ENCODE measurements around the gene TFCP2L1. TPM values are rescaled to one million over a fixed set of nuclear protein-coding genes. Genes with fewer than 3 reads are reported as not detected.

The TFCP2L1 gene
- total and polyA plus RNA-seq, 2 experiments from 2014 or later, result 0.94 to 6.4 TPM

DNA sequence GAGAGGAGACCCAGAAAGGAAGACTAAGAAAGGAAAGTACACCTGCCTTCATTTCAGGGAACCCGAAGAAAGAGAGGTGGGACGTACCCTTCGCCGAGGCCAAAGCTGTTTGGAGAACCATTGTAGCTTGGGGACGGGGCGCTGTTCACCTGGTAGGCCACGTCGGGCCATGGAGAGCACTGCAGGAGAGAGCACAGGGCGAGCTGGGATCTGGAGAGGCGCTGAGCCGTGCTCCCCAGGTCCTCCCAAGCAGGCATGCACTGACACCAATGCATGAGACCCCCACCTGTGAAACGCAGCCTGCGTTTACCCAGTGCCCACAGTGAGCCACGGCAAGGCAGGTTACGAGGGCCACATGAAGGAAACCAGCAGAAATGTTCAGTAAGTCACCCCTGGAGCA lies 45.5 kb downstream of the TFCP2L1 start:
- Histone ChIP-seq H3K4me1 (ENCODE audit: insufficient read depth) (no peaks in the 10 kb centered on the region), H3K27me3 (ENCODE audit: insufficient read depth) (no peaks in the 10 kb centered on the region), H4K20me1 (replicated peaks; ENCODE audit: insufficient read depth) (no peaks in the 10 kb centered on the region), H3K79me2 (replicated peaks; ENCODE audit: insufficient read depth) (no peaks in the 10 kb centered on the region), H3K9me2 (ENCODE audit: insufficient read depth) (no peaks in the 10 kb centered on the region), H3K4me3 (no peak overlapping the region), H3K27ac (ENCODE audit: low read depth) (no peak overlapping the region), H3F3A (replicated peaks; ENCODE audit: low read depth) (no peaks in the 10 kb centered on the region), H3K36me3 (ENCODE audit: insufficient read depth) (no peaks in the 10 kb centered on the region), H3K4me2 (no peak overlapping the region), H2AFZ (no peak overlapping the region)
- no peak for ATAC-seq
- H3K4me3 Mint-ChIP-seq, result no peak overlapping the region
- H3K27me3 Mint-ChIP-seq (ENCODE audit: insufficient read depth, low read depth, poor library complexity), result peaks cover 10% of the 10 kb centered on the region
- H3K9me3 Mint-ChIP-seq, result no peaks in the 10 kb centered on the region
- H3K27ac Mint-ChIP-seq, result no peak overlapping the region
- no peak for DNase-seq (ENCODE audit: low spot score)
- no peaks in the 10 kb centered on the region; the same call in 2 of the 3 replicates for H3K4me1 Mint-ChIP-seq
- no peaks in the 10 kb centered on the region for H3K36me3 Mint-ChIP-seq (ENCODE audit: low read depth)
- TF ChIP-seq, protein P1, sequence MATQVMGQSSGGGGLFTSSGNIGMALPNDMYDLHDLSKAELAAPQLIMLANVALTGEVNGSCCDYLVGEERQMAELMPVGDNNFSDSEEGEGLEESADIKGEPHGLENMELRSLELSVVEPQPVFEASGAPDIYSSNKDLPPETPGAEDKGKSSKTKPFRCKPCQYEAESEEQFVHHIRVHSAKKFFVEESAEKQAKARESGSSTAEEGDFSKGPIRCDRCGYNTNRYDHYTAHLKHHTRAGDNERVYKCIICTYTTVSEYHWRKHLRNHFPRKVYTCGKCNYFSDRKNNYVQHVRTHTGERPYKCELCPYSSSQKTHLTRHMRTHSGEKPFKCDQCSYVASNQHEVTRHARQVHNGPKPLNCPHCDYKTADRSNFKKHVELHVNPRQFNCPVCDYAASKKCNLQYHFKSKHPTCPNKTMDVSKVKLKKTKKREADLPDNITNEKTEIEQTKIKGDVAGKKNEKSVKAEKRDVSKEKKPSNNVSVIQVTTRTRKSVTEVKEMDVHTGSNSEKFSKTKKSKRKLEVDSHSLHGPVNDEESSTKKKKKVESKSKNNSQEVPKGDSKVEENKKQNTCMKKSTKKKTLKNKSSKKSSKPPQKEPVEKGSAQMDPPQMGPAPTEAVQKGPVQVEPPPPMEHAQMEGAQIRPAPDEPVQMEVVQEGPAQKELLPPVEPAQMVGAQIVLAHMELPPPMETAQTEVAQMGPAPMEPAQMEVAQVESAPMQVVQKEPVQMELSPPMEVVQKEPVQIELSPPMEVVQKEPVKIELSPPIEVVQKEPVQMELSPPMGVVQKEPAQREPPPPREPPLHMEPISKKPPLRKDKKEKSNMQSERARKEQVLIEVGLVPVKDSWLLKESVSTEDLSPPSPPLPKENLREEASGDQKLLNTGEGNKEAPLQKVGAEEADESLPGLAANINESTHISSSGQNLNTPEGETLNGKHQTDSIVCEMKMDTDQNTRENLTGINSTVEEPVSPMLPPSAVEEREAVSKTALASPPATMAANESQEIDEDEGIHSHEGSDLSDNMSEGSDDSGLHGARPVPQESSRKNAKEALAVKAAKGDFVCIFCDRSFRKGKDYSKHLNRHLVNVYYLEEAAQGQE (IDR thresholded peaks at IDR 0.05; ENCODE audit: unreplicated experiment), result no peak
- TF ChIP-seq, protein P2, sequence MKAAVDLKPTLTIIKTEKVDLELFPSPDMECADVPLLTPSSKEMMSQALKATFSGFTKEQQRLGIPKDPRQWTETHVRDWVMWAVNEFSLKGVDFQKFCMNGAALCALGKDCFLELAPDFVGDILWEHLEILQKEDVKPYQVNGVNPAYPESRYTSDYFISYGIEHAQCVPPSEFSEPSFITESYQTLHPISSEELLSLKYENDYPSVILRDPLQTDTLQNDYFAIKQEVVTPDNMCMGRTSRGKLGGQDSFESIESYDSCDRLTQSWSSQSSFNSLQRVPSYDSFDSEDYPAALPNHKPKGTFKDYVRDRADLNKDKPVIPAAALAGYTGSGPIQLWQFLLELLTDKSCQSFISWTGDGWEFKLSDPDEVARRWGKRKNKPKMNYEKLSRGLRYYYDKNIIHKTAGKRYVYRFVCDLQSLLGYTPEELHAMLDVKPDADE (IDR thresholded peaks at IDR 0.05), result no peak
- TF ChIP-seq ZNF331 (CRISPR knock-in tag; IDR thresholded peaks at IDR 0.05; ENCODE audit: low read depth) (no peak), CREB1 (CRISPR knock-in tag; IDR thresholded peaks at IDR 0.05; ENCODE audit: low read depth) (no peak), JUNB (IDR thresholded peaks at IDR 0.05; ENCODE audit: unreplicated experiment) (no peak), EZH2phosphoT487 (IDR thresholded peaks at IDR 0.05; ENCODE audit: unreplicated experiment) (no peak), NANOG (IDR thresholded peaks at IDR 0.05; ENCODE audit: borderline replicate concordance) (no peak), STAT1 (IDR thresholded peaks at IDR 0.05; ENCODE audit: unreplicated experiment) (no peak), POLR2AphosphoS5 (IDR thresholded peaks at IDR 0.05; ENCODE audit: low read depth) (no peak)
- TF ChIP-seq, protein P3, sequence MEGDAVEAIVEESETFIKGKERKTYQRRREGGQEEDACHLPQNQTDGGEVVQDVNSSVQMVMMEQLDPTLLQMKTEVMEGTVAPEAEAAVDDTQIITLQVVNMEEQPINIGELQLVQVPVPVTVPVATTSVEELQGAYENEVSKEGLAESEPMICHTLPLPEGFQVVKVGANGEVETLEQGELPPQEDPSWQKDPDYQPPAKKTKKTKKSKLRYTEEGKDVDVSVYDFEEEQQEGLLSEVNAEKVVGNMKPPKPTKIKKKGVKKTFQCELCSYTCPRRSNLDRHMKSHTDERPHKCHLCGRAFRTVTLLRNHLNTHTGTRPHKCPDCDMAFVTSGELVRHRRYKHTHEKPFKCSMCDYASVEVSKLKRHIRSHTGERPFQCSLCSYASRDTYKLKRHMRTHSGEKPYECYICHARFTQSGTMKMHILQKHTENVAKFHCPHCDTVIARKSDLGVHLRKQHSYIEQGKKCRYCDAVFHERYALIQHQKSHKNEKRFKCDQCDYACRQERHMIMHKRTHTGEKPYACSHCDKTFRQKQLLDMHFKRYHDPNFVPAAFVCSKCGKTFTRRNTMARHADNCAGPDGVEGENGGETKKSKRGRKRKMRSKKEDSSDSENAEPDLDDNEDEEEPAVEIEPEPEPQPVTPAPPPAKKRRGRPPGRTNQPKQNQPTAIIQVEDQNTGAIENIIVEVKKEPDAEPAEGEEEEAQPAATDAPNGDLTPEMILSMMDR (conservative IDR thresholded peaks at IDR 0.05; ENCODE audit: low read depth in 2 of 2), result no peak
- TF ChIP-seq, protein P4, sequence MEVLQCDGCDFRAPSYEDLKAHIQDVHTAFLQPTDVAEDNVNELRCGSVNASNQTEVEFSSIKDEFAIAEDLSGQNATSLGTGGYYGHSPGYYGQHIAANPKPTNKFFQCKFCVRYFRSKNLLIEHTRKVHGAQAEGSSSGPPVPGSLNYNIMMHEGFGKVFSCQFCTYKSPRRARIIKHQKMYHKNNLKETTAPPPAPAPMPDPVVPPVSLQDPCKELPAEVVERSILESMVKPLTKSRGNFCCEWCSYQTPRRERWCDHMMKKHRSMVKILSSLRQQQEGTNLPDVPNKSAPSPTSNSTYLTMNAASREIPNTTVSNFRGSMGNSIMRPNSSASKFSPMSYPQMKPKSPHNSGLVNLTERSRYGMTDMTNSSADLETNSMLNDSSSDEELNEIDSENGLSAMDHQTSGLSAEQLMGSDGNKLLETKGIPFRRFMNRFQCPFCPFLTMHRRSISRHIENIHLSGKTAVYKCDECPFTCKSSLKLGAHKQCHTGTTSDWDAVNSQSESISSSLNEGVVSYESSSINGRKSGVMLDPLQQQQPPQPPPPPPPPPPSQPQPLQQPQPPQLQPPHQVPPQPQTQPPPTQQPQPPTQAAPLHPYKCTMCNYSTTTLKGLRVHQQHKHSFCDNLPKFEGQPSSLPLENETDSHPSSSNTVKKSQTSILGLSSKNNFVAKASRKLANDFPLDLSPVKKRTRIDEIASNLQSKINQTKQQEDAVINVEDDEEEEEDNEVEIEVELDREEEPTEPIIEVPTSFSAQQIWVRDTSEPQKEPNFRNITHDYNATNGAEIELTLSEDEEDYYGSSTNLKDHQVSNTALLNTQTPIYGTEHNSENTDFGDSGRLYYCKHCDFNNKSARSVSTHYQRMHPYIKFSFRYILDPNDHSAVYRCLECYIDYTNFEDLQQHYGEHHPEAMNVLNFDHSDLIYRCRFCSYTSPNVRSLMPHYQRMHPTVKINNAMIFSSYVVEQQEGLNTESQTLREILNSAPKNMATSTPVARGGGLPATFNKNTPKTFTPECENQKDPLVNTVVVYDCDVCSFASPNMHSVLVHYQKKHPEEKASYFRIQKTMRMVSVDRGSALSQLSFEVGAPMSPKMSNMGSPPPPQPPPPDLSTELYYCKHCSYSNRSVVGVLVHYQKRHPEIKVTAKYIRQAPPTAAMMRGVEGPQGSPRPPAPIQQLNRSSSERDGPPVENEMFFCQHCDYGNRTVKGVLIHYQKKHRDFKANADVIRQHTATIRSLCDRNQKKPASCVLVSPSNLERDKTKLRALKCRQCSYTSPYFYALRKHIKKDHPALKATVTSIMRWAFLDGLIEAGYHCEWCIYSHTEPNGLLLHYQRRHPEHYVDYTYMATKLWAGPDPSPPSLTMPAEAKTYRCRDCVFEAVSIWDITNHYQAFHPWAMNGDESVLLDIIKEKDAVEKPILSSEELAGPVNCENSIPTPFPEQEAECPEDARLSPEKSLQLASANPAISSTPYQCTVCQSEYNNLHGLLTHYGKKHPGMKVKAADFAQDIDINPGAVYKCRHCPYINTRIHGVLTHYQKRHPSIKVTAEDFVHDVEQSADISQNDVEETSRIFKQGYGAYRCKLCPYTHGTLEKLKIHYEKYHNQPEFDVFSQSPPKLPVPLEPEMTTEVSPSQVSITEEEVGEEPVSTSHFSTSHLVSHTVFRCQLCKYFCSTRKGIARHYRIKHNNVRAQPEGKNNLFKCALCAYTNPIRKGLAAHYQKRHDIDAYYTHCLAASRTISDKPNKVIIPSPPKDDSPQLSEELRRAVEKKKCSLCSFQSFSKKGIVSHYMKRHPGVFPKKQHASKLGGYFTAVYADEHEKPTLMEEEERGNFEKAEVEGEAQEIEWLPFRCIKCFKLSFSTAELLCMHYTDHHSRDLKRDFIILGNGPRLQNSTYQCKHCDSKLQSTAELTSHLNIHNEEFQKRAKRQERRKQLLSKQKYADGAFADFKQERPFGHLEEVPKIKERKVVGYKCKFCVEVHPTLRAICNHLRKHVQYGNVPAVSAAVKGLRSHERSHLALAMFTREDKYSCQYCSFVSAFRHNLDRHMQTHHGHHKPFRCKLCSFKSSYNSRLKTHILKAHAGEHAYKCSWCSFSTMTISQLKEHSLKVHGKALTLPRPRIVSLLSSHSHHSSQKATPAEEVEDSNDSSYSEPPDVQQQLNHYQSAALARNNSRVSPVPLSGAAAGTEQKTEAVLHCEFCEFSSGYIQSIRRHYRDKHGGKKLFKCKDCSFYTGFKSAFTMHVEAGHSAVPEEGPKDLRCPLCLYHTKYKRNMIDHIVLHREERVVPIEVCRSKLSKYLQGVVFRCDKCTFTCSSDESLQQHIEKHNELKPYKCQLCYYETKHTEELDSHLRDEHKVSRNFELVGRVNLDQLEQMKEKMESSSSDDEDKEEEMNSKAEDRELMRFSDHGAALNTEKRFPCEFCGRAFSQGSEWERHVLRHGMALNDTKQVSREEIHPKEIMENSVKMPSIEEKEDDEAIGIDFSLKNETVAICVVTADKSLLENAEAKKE (CRISPR knock-in tag; IDR thresholded peaks at IDR 0.05), result no peak

All from GM23338 (cell line).